ENCODE results near the gene APRT. TPM values are rescaled to one million over a fixed set of nuclear protein-coding genes. Genes with fewer than 3 reads are reported as not detected.
"Not testable (repeated sequence)": the region's sequence is repeated elsewhere in the genome, so short reads cannot be mapped to it uniquely, and the experiment has no call there.

APRT gene
- total and polyA plus RNA-seq, 5 donors from 2014 or later, result 145 to 489 (median 418) TPM

- Mint-ChIP-seq H3K9me3 (no peaks in the 10 kb centered on the region), H3K4me3 (no peak overlapping the region), H3K36me3 (no peaks in the 10 kb centered on the region), H3K27ac (no peak overlapping the region), H3K4me1 (peaks cover 0 to 48% (median 5%) of the 10 kb centered on the region in 4 donors), H3K27me3 (no peaks in the 10 kb centered on the region)
- no peaks in the 10 kb centered on the region for H3K9me3 ChIP-seq (ENCODE audit: control insufficient read depth in 2 of 2, low read length in 2 of 2)
- peaks cover 60% of the 10 kb centered on the region for H3K4me1 ChIP-seq (ENCODE audit: control insufficient read depth, insufficient read depth, low read length, poor library complexity, severe bottlenecking)
- peaks cover 2% of the 10 kb centered on the region for H3K36me3 ChIP-seq (ENCODE audit: control insufficient read depth, insufficient read depth, low read length)
- H3K4me3 ChIP-seq (ENCODE audit: low read depth, low read length), result no peak overlapping the region
- H3K27ac ChIP-seq (ENCODE audit: insufficient read depth, low read length, poor library complexity, severe bottlenecking), result no peak overlapping the region
- ATAC-seq (ENCODE audit: low read depth in 2 of 2) (no peak), DNase-seq (no peak)
- no peaks in the 10 kb centered on the region for H3K27me3 ChIP-seq (ENCODE audit: control insufficient read depth, insufficient read depth, low read length)
Measured at GRCh38 chr16:88774544-88775393, 37.0 kb downstream of the APRT start.

- Histone ChIP-seq H3K9me3 (ENCODE audit: control insufficient read depth in 2 of 2, low read length in 2 of 2) (no peaks in the 10 kb centered on the region), H3K27me3 (ENCODE audit: control insufficient read depth, insufficient read depth, low read length) (no peaks in the 10 kb centered on the region), H3K36me3 (ENCODE audit: control insufficient read depth, insufficient read depth, low read length) (peaks cover 2% of the 10 kb centered on the region), H3K4me3 (ENCODE audit: low read depth, low read length) (no peak overlapping the region), H3K27ac (ENCODE audit: insufficient read depth, low read length, poor library complexity, severe bottlenecking) (no peak overlapping the region), H3K4me1 (ENCODE audit: control insufficient read depth, insufficient read depth, low read length, poor library complexity, severe bottlenecking) (peaks cover 56% of the 10 kb centered on the region)
- no peak for ATAC-seq (ENCODE audit: low read depth in 2 of 2)
- Mint-ChIP-seq H3K27ac (no peak overlapping the region), H3K27me3 (no peaks in the 10 kb centered on the region), H3K36me3 (no peaks in the 10 kb centered on the region), H3K4me1 (peaks cover 0 to 50% (median 8%) of the 10 kb centered on the region in 4 donors), H3K4me3 (peak overlapping the region in 1 of 4 donors; percentile 38), H3K9me3 (no peaks in the 10 kb centered on the region)
- no peak for DNase-seq
Measured at GRCh38 chr16:88773812-88774291, 37.9 kb downstream of the APRT start.

- H3K27ac ChIP-seq (ENCODE audit: insufficient read depth, low read length, poor library complexity, severe bottlenecking), result no peak overlapping the region
- Mint-ChIP-seq H3K4me3 (no peak overlapping the region), H3K36me3 (no peaks in the 10 kb centered on the region), H3K27ac (no peak overlapping the region), H3K27me3 (no peaks in the 10 kb centered on the region), H3K4me1 (peaks cover 0 to 46% (median 8%) of the 10 kb centered on the region in 4 donors), H3K9me3 (no peaks in the 10 kb centered on the region)
- DNase-seq, result no peak
- peaks cover 2% of the 10 kb centered on the region for H3K36me3 ChIP-seq (ENCODE audit: control insufficient read depth, insufficient read depth, low read length)
- peaks cover 51% of the 10 kb centered on the region for H3K4me1 ChIP-seq (ENCODE audit: control insufficient read depth, insufficient read depth, low read length, poor library complexity, severe bottlenecking)
- no peaks in the 10 kb centered on the region for H3K9me3 ChIP-seq (ENCODE audit: control insufficient read depth in 2 of 2, low read length in 2 of 2)
- H3K4me3 ChIP-seq (ENCODE audit: low read depth, low read length), result no peak overlapping the region
- no peaks in the 10 kb centered on the region for H3K27me3 ChIP-seq (ENCODE audit: control insufficient read depth, insufficient read depth, low read length)
- ATAC-seq (ENCODE audit: low read depth in 2 of 2), result no peak
Measured at GRCh38 chr16:88772871-88773811, 38.6 kb downstream of the APRT start.

- not testable (repeated sequence) for H3K27me3 Mint-ChIP-seq; H3K27me3 ChIP-seq (ENCODE audit: control insufficient read depth, insufficient read depth, low read length); H3K9me3 Mint-ChIP-seq; H3K27ac ChIP-seq (ENCODE audit: insufficient read depth, low read length, poor library complexity, severe bottlenecking); H3K27ac Mint-ChIP-seq; ATAC-seq (ENCODE audit: low read depth in 2 of 2); H3K36me3 ChIP-seq (ENCODE audit: control insufficient read depth, insufficient read depth, low read length); H3K4me3 ChIP-seq (ENCODE audit: low read depth, low read length); DNase-seq; H3K36me3 Mint-ChIP-seq; H3K9me3 ChIP-seq (ENCODE audit: control insufficient read depth in 2 of 2, low read length in 2 of 2); H3K4me3 Mint-ChIP-seq
- H3K4me1 Mint-ChIP-seq, result peaks cover 0 to 48% (median 15%) of the 10 kb centered on the region in 4 donors
- peaks cover 58% of the 10 kb centered on the region for H3K4me1 ChIP-seq (ENCODE audit: control insufficient read depth, insufficient read depth, low read length, poor library complexity, severe bottlenecking)
Measured at GRCh38 chr16:88771781-88772180, 39.9 kb downstream of the APRT start.

GRCh38 chr16:88771294-88771772, 40.4 kb downstream of the APRT start:
- H3K4me3 ChIP-seq (ENCODE audit: low read depth, low read length), result no peak overlapping the region
- H3K27ac Mint-ChIP-seq, result peak overlapping the region in 1 of 3 donors; percentile 75
- peaks cover 61% of the 10 kb centered on the region for H3K4me1 ChIP-seq (ENCODE audit: control insufficient read depth, insufficient read depth, low read length, poor library complexity, severe bottlenecking)
- H3K27ac ChIP-seq (ENCODE audit: insufficient read depth, low read length, poor library complexity, severe bottlenecking), result no peak overlapping the region
- ATAC-seq (ENCODE audit: low read depth in 2 of 2) (no peak), DNase-seq (no peak)
- no peaks in the 10 kb centered on the region for H3K9me3 Mint-ChIP-seq
- no peaks in the 10 kb centered on the region for H3K9me3 ChIP-seq (ENCODE audit: control insufficient read depth in 2 of 2, low read length in 2 of 2)
- H3K36me3 ChIP-seq (ENCODE audit: control insufficient read depth, insufficient read depth, low read length), result no peaks in the 10 kb centered on the region
- H3K27me3 ChIP-seq (ENCODE audit: control insufficient read depth, insufficient read depth, low read length), result no peaks in the 10 kb centered on the region
- no peak overlapping the region for H3K4me3 Mint-ChIP-seq
- H3K27me3 Mint-ChIP-seq, result no peaks in the 10 kb centered on the region
- peaks cover 0 to 45% (median 17%) of the 10 kb centered on the region in 4 donors for H3K4me1 Mint-ChIP-seq
- no peaks in the 10 kb centered on the region for H3K36me3 Mint-ChIP-seq

- no peaks in the 10 kb centered on the region for H3K27me3 ChIP-seq (ENCODE audit: control insufficient read depth, insufficient read depth, low read length)
- H3K4me1 ChIP-seq (ENCODE audit: control insufficient read depth, insufficient read depth, low read length, poor library complexity, severe bottlenecking), result peaks cover 61% of the 10 kb centered on the region
- no peaks in the 10 kb centered on the region for H3K9me3 Mint-ChIP-seq
- no peak overlapping the region for H3K4me3 ChIP-seq (ENCODE audit: low read depth, low read length)
- ATAC-seq (ENCODE audit: low read depth in 2 of 2) (peak in 1 of 2 donors; percentile 29), DNase-seq (no peak)
- no peaks in the 10 kb centered on the region for H3K36me3 ChIP-seq (ENCODE audit: control insufficient read depth, insufficient read depth, low read length)
- no peaks in the 10 kb centered on the region for H3K9me3 ChIP-seq (ENCODE audit: control insufficient read depth in 2 of 2, low read length in 2 of 2)
- no peaks in the 10 kb centered on the region for H3K36me3 Mint-ChIP-seq
- no peak overlapping the region for H3K4me3 Mint-ChIP-seq
- H3K27ac Mint-ChIP-seq, result peak overlapping the region in 1 of 3 donors; percentile 75
- no peaks in the 10 kb centered on the region for H3K27me3 Mint-ChIP-seq
- no peak overlapping the region for H3K27ac ChIP-seq (ENCODE audit: insufficient read depth, low read length, poor library complexity, severe bottlenecking)
- peaks cover 0 to 47% (median 19%) of the 10 kb centered on the region in 4 donors for H3K4me1 Mint-ChIP-seq
Measured at GRCh38 chr16:88770461-88771293, 41.1 kb downstream of the APRT start.
